ENCODE results near the gene MRPL48. TPM values are rescaled to one million over a fixed set of nuclear protein-coding genes. Genes with fewer than 3 reads are reported as not detected.

MRPL48 gene
- total RNA-seq, 1 experiment from 2014 or later, result 38.7 TPM

DNA sequence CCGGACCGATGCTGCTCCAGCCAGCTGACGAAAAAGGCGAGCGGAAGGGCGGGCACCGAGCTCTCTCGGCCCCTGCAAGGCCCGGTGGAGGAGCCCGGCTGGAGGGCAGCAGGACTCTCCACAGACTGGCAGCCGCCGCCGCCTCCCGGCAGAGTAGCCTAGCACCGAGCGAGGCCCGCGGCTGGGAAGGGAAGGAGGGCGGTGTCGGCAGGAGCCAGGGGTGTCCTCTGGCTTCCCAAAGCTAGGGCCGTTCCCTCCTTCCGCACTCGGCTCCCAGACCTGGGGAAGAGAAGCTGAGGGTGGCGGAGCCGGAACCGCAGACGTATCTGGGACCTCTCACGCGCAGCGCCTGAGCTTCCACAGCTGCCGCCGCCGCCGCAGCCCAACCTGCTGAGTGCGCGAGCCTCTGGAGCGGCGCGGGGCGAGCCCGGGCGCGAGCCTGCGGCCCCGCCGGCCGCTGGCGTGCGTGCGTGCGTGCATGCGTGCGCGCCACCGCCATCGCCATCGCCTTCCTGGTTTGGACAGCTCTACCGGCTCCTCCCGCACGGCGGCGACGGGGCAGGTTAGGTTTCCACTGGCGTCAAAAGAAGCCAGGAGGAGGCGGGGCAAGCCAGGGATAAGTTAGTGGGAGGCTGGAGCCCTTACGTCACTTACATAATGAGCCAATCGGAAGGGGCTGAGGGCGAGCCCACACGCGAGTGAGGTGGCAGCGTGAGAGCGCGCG, 26.8 kb upstream of the MRPL48 start, which contains the start of gene RAB6A (continued):
- TF ChIP-seq, protein P1, sequence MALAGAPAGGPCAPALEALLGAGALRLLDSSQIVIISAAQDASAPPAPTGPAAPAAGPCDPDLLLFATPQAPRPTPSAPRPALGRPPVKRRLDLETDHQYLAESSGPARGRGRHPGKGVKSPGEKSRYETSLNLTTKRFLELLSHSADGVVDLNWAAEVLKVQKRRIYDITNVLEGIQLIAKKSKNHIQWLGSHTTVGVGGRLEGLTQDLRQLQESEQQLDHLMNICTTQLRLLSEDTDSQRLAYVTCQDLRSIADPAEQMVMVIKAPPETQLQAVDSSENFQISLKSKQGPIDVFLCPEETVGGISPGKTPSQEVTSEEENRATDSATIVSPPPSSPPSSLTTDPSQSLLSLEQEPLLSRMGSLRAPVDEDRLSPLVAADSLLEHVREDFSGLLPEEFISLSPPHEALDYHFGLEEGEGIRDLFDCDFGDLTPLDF (CRISPR knock-in tag; IDR thresholded peaks at IDR 0.05), result no peak
- no peak for TF ChIP-seq ZNF671 (CRISPR knock-in tag; IDR thresholded peaks at IDR 0.05)
- TF ChIP-seq ELF4 (CRISPR knock-in tag; IDR thresholded peaks at IDR 0.05; ENCODE audit: low read depth), result no peak

DNA sequence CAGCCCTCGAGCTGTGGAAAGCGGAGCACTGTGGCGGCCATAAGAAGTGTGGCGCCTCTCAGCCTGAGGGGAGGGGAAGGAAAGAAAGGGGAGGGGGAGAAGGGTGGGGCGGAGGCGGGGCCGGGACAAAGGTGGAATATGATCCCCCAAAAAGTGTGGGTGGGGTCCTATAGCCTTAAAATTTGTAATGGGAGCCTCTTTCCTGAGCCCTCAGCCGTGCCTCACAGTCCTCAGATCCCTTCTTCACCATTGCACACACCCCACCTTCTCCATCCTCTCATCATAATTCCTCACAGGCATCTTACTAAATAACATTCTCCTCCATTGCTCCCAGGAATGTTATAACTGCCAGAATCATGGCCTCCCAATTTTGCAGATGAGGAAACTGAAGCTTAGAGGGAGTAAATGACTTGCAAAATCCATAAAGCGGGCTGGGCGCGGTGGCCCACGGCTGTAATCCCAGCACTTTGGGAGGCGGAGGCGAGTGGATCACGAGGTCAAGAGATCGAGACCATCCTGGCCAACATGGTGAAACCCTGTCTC, 26.2 kb upstream of the MRPL48 start:
- DNase-seq (ENCODE audit: low spot score), result no peak
- Mint-ChIP-seq H3K4me3 (peak overlapping the region; percentile 95), H3K9me3 (no peaks in the 10 kb centered on the region), H3K4me1 (peaks cover 28% of the 10 kb centered on the region), H3K27me3 (ENCODE audit: low read depth) (peaks cover 2% of the 10 kb centered on the region; the same call in 1 of the 2 replicates), H3K36me3 (peaks cover 2% of the 10 kb centered on the region; the same call in 1 of the 2 replicates), H3K27ac (peak overlapping the region; percentile 94)
- CTCF ChIA-PET, result interaction anchor here (0.7 to 2.6 kb wide), 7 partner anchors 18 to 170 kb away, joined by 3 to 27 read pairs (median 5); no protein-coding TSS in a partner anchor
- no peak for TF ChIP-seq ZNF671 (CRISPR knock-in tag; IDR thresholded peaks at IDR 0.05)
- TF ChIP-seq, protein P2, sequence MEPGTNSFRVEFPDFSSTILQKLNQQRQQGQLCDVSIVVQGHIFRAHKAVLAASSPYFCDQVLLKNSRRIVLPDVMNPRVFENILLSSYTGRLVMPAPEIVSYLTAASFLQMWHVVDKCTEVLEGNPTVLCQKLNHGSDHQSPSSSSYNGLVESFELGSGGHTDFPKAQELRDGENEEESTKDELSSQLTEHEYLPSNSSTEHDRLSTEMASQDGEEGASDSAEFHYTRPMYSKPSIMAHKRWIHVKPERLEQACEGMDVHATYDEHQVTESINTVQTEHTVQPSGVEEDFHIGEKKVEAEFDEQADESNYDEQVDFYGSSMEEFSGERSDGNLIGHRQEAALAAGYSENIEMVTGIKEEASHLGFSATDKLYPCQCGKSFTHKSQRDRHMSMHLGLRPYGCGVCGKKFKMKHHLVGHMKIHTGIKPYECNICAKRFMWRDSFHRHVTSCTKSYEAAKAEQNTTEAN (CRISPR knock-in tag; IDR thresholded peaks at IDR 0.05), result no peak
- TF ChIP-seq FOXJ3 (CRISPR knock-in tag; IDR thresholded peaks at IDR 0.05; ENCODE audit: borderline replicate concordance), result no peak
- no peak for TF ChIP-seq RELA (CRISPR knock-in tag; IDR thresholded peaks at IDR 0.05; ENCODE audit: borderline replicate concordance)
- POLR2A ChIA-PET, result interaction anchor here (1.0 to 2.0 kb wide), 5 partner anchors 18 to 114 kb away, joined by 4 to 40 read pairs (median 4); partner anchors contain the start of genes MRPL48 and PLEKHB1
- ATAC-seq, result no peak

DNA sequence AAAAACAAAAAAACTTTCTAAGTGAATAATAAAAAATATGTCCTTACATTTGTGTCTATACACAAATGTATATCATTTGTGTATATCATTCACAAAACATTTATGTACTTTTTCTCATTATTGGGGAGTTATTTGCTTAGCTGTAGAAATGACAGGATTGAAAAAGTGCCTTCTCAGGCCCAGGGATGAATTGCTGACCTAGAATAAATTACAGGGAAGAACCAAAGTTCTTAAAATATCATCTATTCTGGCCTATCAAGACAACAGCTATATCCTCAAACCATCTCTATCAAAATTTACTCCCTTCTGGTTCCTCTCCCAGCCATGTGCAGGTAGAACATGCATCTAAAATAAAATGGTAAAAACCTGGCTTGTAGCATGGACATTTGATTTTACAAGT, 24.9 kb upstream of the MRPL48 start:
- H3K27ac Mint-ChIP-seq, result no peak overlapping the region
- no peak overlapping the region for H3K4me3 Mint-ChIP-seq
- CTCF ChIA-PET, result no interaction called here
- no peak for ATAC-seq
- no peak for DNase-seq (ENCODE audit: low spot score)
- H3K4me1 Mint-ChIP-seq, result peaks cover 18% of the 10 kb centered on the region
- peaks cover 3% of the 10 kb centered on the region; the same call in 1 of the 2 replicates for H3K27me3 Mint-ChIP-seq (ENCODE audit: low read depth)
- H3K36me3 Mint-ChIP-seq, result no peaks in the 10 kb centered on the region
- POLR2A ChIA-PET, result interaction anchor here (0.6 to 0.7 kb wide), 2 partner anchors 21 to 25 kb away, joined by 3 to 5 read pairs; partner anchors contain the start of gene MRPL48
- H3K9me3 Mint-ChIP-seq, result no peaks in the 10 kb centered on the region
- TF ChIP-seq, protein P1 (CRISPR knock-in tag; IDR thresholded peaks at IDR 0.05), result no peak
- TF ChIP-seq, protein P3, sequence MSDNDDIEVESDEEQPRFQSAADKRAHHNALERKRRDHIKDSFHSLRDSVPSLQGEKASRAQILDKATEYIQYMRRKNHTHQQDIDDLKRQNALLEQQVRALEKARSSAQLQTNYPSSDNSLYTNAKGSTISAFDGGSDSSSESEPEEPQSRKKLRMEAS (CRISPR knock-in tag; IDR thresholded peaks at IDR 0.05), result no peak
- TF ChIP-seq EMX1 (CRISPR knock-in tag; IDR thresholded peaks at IDR 0.05), result no peak
- TF ChIP-seq NFYB (CRISPR knock-in tag; conservative IDR thresholded peaks at IDR 0.05; ENCODE audit: low read depth), result no peak
- TF ChIP-seq, protein P4, sequence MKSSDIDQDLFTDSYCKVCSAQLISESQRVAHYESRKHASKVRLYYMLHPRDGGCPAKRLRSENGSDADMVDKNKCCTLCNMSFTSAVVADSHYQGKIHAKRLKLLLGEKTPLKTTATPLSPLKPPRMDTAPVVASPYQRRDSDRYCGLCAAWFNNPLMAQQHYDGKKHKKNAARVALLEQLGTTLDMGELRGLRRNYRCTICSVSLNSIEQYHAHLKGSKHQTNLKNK (CRISPR knock-in tag; IDR thresholded peaks at IDR 0.05), result no peak
- TF ChIP-seq ZNF423 (CRISPR knock-in tag; IDR thresholded peaks at IDR 0.05), result no peak
- TF ChIP-seq, protein P5, sequence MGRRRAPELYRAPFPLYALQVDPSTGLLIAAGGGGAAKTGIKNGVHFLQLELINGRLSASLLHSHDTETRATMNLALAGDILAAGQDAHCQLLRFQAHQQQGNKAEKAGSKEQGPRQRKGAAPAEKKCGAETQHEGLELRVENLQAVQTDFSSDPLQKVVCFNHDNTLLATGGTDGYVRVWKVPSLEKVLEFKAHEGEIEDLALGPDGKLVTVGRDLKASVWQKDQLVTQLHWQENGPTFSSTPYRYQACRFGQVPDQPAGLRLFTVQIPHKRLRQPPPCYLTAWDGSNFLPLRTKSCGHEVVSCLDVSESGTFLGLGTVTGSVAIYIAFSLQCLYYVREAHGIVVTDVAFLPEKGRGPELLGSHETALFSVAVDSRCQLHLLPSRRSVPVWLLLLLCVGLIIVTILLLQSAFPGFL (CRISPR knock-in tag; IDR thresholded peaks at IDR 0.05; ENCODE audit: borderline replicate concordance), result no peak
- TF ChIP-seq, protein P6, sequence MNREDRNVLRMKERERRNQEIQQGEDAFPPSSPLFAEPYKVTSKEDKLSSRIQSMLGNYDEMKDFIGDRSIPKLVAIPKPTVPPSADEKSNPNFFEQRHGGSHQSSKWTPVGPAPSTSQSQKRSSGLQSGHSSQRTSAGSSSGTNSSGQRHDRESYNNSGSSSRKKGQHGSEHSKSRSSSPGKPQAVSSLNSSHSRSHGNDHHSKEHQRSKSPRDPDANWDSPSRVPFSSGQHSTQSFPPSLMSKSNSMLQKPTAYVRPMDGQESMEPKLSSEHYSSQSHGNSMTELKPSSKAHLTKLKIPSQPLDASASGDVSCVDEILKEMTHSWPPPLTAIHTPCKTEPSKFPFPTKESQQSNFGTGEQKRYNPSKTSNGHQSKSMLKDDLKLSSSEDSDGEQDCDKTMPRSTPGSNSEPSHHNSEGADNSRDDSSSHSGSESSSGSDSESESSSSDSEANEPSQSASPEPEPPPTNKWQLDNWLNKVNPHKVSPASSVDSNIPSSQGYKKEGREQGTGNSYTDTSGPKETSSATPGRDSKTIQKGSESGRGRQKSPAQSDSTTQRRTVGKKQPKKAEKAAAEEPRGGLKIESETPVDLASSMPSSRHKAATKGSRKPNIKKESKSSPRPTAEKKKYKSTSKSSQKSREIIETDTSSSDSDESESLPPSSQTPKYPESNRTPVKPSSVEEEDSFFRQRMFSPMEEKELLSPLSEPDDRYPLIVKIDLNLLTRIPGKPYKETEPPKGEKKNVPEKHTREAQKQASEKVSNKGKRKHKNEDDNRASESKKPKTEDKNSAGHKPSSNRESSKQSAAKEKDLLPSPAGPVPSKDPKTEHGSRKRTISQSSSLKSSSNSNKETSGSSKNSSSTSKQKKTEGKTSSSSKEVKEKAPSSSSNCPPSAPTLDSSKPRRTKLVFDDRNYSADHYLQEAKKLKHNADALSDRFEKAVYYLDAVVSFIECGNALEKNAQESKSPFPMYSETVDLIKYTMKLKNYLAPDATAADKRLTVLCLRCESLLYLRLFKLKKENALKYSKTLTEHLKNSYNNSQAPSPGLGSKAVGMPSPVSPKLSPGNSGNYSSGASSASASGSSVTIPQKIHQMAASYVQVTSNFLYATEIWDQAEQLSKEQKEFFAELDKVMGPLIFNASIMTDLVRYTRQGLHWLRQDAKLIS (CRISPR knock-in tag; IDR thresholded peaks at IDR 0.05; ENCODE audit: borderline replicate concordance), result no peak
- TF ChIP-seq, protein P7, sequence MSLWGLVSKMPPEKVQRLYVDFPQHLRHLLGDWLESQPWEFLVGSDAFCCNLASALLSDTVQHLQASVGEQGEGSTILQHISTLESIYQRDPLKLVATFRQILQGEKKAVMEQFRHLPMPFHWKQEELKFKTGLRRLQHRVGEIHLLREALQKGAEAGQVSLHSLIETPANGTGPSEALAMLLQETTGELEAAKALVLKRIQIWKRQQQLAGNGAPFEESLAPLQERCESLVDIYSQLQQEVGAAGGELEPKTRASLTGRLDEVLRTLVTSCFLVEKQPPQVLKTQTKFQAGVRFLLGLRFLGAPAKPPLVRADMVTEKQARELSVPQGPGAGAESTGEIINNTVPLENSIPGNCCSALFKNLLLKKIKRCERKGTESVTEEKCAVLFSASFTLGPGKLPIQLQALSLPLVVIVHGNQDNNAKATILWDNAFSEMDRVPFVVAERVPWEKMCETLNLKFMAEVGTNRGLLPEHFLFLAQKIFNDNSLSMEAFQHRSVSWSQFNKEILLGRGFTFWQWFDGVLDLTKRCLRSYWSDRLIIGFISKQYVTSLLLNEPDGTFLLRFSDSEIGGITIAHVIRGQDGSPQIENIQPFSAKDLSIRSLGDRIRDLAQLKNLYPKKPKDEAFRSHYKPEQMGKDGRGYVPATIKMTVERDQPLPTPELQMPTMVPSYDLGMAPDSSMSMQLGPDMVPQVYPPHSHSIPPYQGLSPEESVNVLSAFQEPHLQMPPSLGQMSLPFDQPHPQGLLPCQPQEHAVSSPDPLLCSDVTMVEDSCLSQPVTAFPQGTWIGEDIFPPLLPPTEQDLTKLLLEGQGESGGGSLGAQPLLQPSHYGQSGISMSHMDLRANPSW (CRISPR knock-in tag; conservative IDR thresholded peaks at IDR 0.05; ENCODE audit: low read depth), result no peak
- TF ChIP-seq ZNF396 (CRISPR knock-in tag; IDR thresholded peaks at IDR 0.05; ENCODE audit: borderline replicate concordance), result no peak
- no peak for TF ChIP-seq GRHL2 (CRISPR knock-in tag; IDR thresholded peaks at IDR 0.05; ENCODE audit: insufficient replicate concordance, severe bottlenecking)
